H9 (cell line): Measurements from ENCODE around the gene ARHGAP27. TPM values are rescaled to one million over a fixed set of nuclear protein-coding genes. Genes with fewer than 3 reads are reported as not detected.
"Not testable (repeated sequence)": the region's sequence is repeated elsewhere in the genome, so short reads cannot be mapped to it uniquely, and the experiment has no call there.

Experiments
- DNase-seq: peaks from one replicate; pipeline ENCODE4 v3.0.0-alpha.2; 2017
- H2AFZ ChIP-seq: one replicate; pipeline ENCODE4 v1.6.1; 2013; ENCODE audit warnings: mild to moderate bottlenecking, low read length, control low read depth, moderate library complexity
- H2AK5ac ChIP-seq: 2 replicates; pipeline ENCODE4 v1.6.1; 2013; ENCODE audit warnings: low read length, control low read depth, mixed read lengths; ENCODE audit not compliant: insufficient read length
- H2BK120ac ChIP-seq: one replicate; pipeline ENCODE4 v1.6.1; 2013; ENCODE audit warnings: low read depth, mild to moderate bottlenecking, low read length, control low read depth, inconsistent platforms; ENCODE audit not compliant: poor library complexity, severe bottlenecking
- H2BK12ac ChIP-seq: 2 replicates; pipeline ENCODE4 v1.6.1; 2013; ENCODE audit warnings: low read length, control low read depth, mixed read lengths, low read depth; ENCODE audit not compliant: insufficient read length
- H2BK15ac ChIP-seq: 2 replicates; pipeline ENCODE4 v1.6.1; 2013; ENCODE audit warnings: low read depth, low read length, control low read depth
- H2BK20ac ChIP-seq: one replicate; pipeline ENCODE4 v1.6.1; 2013; ENCODE audit warnings: low read depth, mild to moderate bottlenecking, low read length, control low read depth, inconsistent platforms; ENCODE audit not compliant: poor library complexity, severe bottlenecking
- H2BK5ac ChIP-seq: 2 replicates; pipeline ENCODE4 v1.6.1; 2013; ENCODE audit warnings: low read length, control low read depth, mixed read lengths; ENCODE audit not compliant: insufficient read length
- H3K14ac ChIP-seq: 2 replicates; pipeline ENCODE4 v1.6.1; 2013; ENCODE audit warnings: low read length, control low read depth; ENCODE audit not compliant: insufficient read depth
- H3K18ac ChIP-seq: 2 replicates; pipeline ENCODE4 v1.6.1; 2013; ENCODE audit warnings: low read depth, mild to moderate bottlenecking, mixed read lengths, low read length, control low read depth; ENCODE audit not compliant: insufficient read length
- H3K23ac ChIP-seq: 2 replicates; pipeline ENCODE4 v1.6.1; 2013; ENCODE audit warnings: low read length, control low read depth, mixed read lengths, low read depth; ENCODE audit not compliant: insufficient read length
- H3K23me2 ChIP-seq: 2 replicates; pipeline ENCODE4 v1.6.1; 2013; ENCODE audit warnings: low read depth, mild to moderate bottlenecking, mixed read lengths, low read length, control low read depth; ENCODE audit not compliant: insufficient read length, poor library complexity, severe bottlenecking
- H3K27ac ChIP-seq: 2 replicates; pipeline ENCODE4 v1.5.1; 2013; ENCODE audit warnings: low read length, control low read depth, mixed read lengths, low read depth; ENCODE audit not compliant: insufficient read length
- H3K27me3 ChIP-seq: 2 replicates; pipeline ENCODE4 v1.6.1; 2013; ENCODE audit warnings: low read length, control low read depth, inconsistent platforms; ENCODE audit not compliant: insufficient read depth
- H3K4ac ChIP-seq: 2 replicates; pipeline ENCODE4 v1.6.1; 2013; ENCODE audit warnings: low read depth, mild to moderate bottlenecking, control low read depth, inconsistent platforms, low read length, moderate library complexity
- H3K4me1 ChIP-seq: 2 replicates; pipeline ENCODE4 v1.6.1; 2013; ENCODE audit warnings: low read length, control low read depth, inconsistent platforms; ENCODE audit not compliant: insufficient read depth
- H3K4me2 ChIP-seq: 2 replicates; pipeline ENCODE4 v1.6.1; 2013; ENCODE audit warnings: low read length, control low read depth, mixed read lengths; ENCODE audit not compliant: insufficient read length, insufficient read depth
- H3K56ac ChIP-seq: 2 replicates; pipeline ENCODE4 v1.6.1; 2013; ENCODE audit warnings: low read depth, mild to moderate bottlenecking, mixed read lengths, low read length, control low read depth; ENCODE audit not compliant: insufficient read length
- H3K79me1 ChIP-seq: 2 replicates; pipeline ENCODE4 v1.6.1; 2013; ENCODE audit warnings: low read depth, mild to moderate bottlenecking, moderate library complexity, low read length, control low read depth, inconsistent platforms; ENCODE audit not compliant: insufficient read depth, poor library complexity, severe bottlenecking
- H3K79me2 ChIP-seq: 2 replicates; pipeline ENCODE4 v1.6.1; 2013; ENCODE audit warnings: low read length, control low read depth, inconsistent platforms; ENCODE audit not compliant: insufficient read depth
- H3K9ac ChIP-seq: 2 replicates; pipeline ENCODE4 v1.6.1; 2013; ENCODE audit warnings: low read length, control low read depth, mixed read lengths; ENCODE audit not compliant: insufficient read length; ENCODE audit errors: extremely low read depth
- H3K9me3 ChIP-seq: one replicate; pipeline ENCODE4 v1.6.1; 2013; ENCODE audit warnings: low read depth, low read length, inconsistent platforms; ENCODE audit not compliant: control insufficient read depth
- H3T11ph ChIP-seq: one replicate; pipeline ENCODE4 v1.6.1; 2013; ENCODE audit warnings: mild to moderate bottlenecking, low read length, control low read depth, inconsistent platforms
- H4K20me1 ChIP-seq: one replicate; pipeline ENCODE4 v1.6.1; 2013; ENCODE audit not compliant: control insufficient read depth, insufficient read length, insufficient read depth
- H4K5ac ChIP-seq: 2 replicates; pipeline ENCODE4 v1.6.1; 2013; ENCODE audit warnings: low read depth, mild to moderate bottlenecking, mixed read lengths, low read length, control low read depth; ENCODE audit not compliant: insufficient read length
- H4K8ac ChIP-seq: replicated peaks from 2 replicates; pipeline ENCODE4 v1.6.1; 2013; ENCODE audit warnings: low read length, control low read depth, mixed read lengths, low read depth; ENCODE audit not compliant: insufficient read length
- H4K91ac ChIP-seq: 2 replicates; pipeline ENCODE4 v1.6.1; 2013; ENCODE audit warnings: low read depth, mild to moderate bottlenecking, moderate library complexity, mixed read lengths, low read length, control low read depth; ENCODE audit not compliant: insufficient read length
- H3K27ac Mint-ChIP-seq, 3 experiments: 2 replicates in 2 of 3; 3 replicates in 1 of 3; pipeline ENCODE4 v1.8.0; 2020 to 2021; ENCODE audit warnings: mixed read lengths in 3 of 3, mild to moderate bottlenecking in 1 of 3, moderate library complexity in 1 of 3
- H3K27me3 Mint-ChIP-seq: 2 replicates; pipeline ENCODE4 v1.8.0; 2021; ENCODE audit warnings: low read depth, mild to moderate bottlenecking, moderate library complexity, mixed read lengths
- H3K36me3 Mint-ChIP-seq, 3 experiments: 2 replicates in 2 of 3; 3 replicates in 1 of 3; pipeline ENCODE4 v1.8.0; 2020 to 2021; ENCODE audit warnings: low read depth in 3 of 3, mixed read lengths in 3 of 3; ENCODE audit not compliant: insufficient read depth in 1 of 3
- H3K4me1 Mint-ChIP-seq, 2 experiments: 2 replicates each; pipeline ENCODE4 v1.8.0; 2020; ENCODE audit warnings: mixed read lengths in 2 of 2
- H3K4me3 Mint-ChIP-seq, 2 experiments: 2 replicates in 1 of 2; 3 replicates in 1 of 2; pipeline ENCODE4 v1.8.0; 2020 to 2021; ENCODE audit warnings: mild to moderate bottlenecking in 2 of 2, mixed read lengths in 2 of 2, moderate library complexity in 1 of 2
- H3K9me3 Mint-ChIP-seq, 2 experiments: 2 replicates in 1 of 2; 3 replicates in 1 of 2; pipeline ENCODE4 v1.8.0; 2020; ENCODE audit warnings: mild to moderate bottlenecking in 2 of 2, mixed read lengths in 2 of 2, moderate library complexity in 1 of 2
- WGBS: extraction: QIAGEN DNeasy Blood & Tissue Kit; methylation state at CpG from one replicate; pipeline ENCODE4 v1.1.7; 2013; ENCODE audit warnings: missing lambda C conversion rate, low lambda C conversion rate, mixed read lengths; ENCODE audit not compliant: insufficient read length; ENCODE audit errors: extremely low coverage; 5-methylcytosine and 5-hydroxymethylcytosine counted together
- total RNA-seq: library from RNA; stranded (reverse); gene quantifications from 2 replicates; pipeline ENCODE4 v1.2.1, GENCODE V29; 2021

The ARHGAP27 gene
- total RNA-seq, 1 experiment from 2014 or later = 9.9 TPM

GRCh38 chr17:45454341-45454740 is 21.7 kb upstream of the ARHGAP27 start:
- not testable (repeated sequence) for H4K5ac ChIP-seq, H3K9ac ChIP-seq, H3K23ac ChIP-seq, H3K9me3 Mint-ChIP-seq, H3K27ac ChIP-seq, H2AK5ac ChIP-seq, H3K79me2 ChIP-seq, H3K14ac ChIP-seq, H2BK5ac ChIP-seq, H2BK120ac ChIP-seq, H3K27me3 ChIP-seq, H3K4ac ChIP-seq, H2BK20ac ChIP-seq, H3K79me1 ChIP-seq, H3K4me1 Mint-ChIP-seq, H3K4me2 ChIP-seq, H4K8ac ChIP-seq, H3K23me2 ChIP-seq, H3K56ac ChIP-seq, DNase-seq, H3K9me3 ChIP-seq, H2BK15ac ChIP-seq, H3K4me1 ChIP-seq, H4K20me1 ChIP-seq, H2BK12ac ChIP-seq, H4K91ac ChIP-seq, H3K18ac ChIP-seq, H2AFZ ChIP-seq, H3K4me3 Mint-ChIP-seq, H3K36me3 Mint-ChIP-seq, H3T11ph ChIP-seq, H3K27me3 Mint-ChIP-seq
- H3K27ac Mint-ChIP-seq = peak overlapping the region in 1 of 3 experiments; percentile 28; a peak in 2 of 7 replicates
- WGBS = no CpG with 5 or more reads among the region's 8 CpGs

GRCh38 chr17:45453731-45454130 is 21.1 kb upstream of the ARHGAP27 start:
- not testable (repeated sequence) for H2AK5ac ChIP-seq, H4K20me1 ChIP-seq, H3K27ac Mint-ChIP-seq, H3T11ph ChIP-seq, H4K91ac ChIP-seq, H3K23me2 ChIP-seq, H3K18ac ChIP-seq, H3K4me1 Mint-ChIP-seq, H3K4me1 ChIP-seq, H2BK12ac ChIP-seq, H3K27ac ChIP-seq, H2BK20ac ChIP-seq, H3K4ac ChIP-seq, H3K14ac ChIP-seq, H4K5ac ChIP-seq, H4K8ac ChIP-seq, H3K79me2 ChIP-seq, H3K4me2 ChIP-seq, H3K9me3 Mint-ChIP-seq, H3K9me3 ChIP-seq, H3K4me3 Mint-ChIP-seq, H2BK120ac ChIP-seq, H3K56ac ChIP-seq, H2BK15ac ChIP-seq, H3K36me3 Mint-ChIP-seq, H3K9ac ChIP-seq, H3K27me3 Mint-ChIP-seq, H3K27me3 ChIP-seq, H2BK5ac ChIP-seq, H3K23ac ChIP-seq, H3K79me1 ChIP-seq, H2AFZ ChIP-seq
- DNase-seq = peak; percentile 52
- no CpG with 5 or more reads among the region's 17 CpGs for WGBS

- DNase-seq, H3K9me3 ChIP-seq, H3K27ac Mint-ChIP-seq, H3K4me1 Mint-ChIP-seq, H4K91ac ChIP-seq, H4K8ac ChIP-seq, H3K27me3 Mint-ChIP-seq, H3K9ac ChIP-seq, H3K56ac ChIP-seq, H2BK20ac ChIP-seq, H2AK5ac ChIP-seq, H3K4me3 Mint-ChIP-seq, H4K20me1 ChIP-seq, H3K9me3 Mint-ChIP-seq, H2BK12ac ChIP-seq, H2AFZ ChIP-seq, H3K18ac ChIP-seq, H3K23ac ChIP-seq, H3K79me2 ChIP-seq, H3K4ac ChIP-seq, H2BK15ac ChIP-seq, H3K23me2 ChIP-seq, H2BK120ac ChIP-seq, H3K14ac ChIP-seq, H3K4me1 ChIP-seq, H2BK5ac ChIP-seq, H3T11ph ChIP-seq, H3K27me3 ChIP-seq, H3K4me2 ChIP-seq, H3K79me1 ChIP-seq, H3K27ac ChIP-seq, H4K5ac ChIP-seq, H3K36me3 Mint-ChIP-seq: not testable (repeated sequence)
- no CpG with 5 or more reads among the region's 7 CpGs for WGBS
Observed at GRCh38 chr17:45453225-45453534, 20.5 kb upstream of the ARHGAP27 start.
